HEK293T (cell line): Measurements from ENCODE around the gene APOA5.

Source experiments
- CTCF ChIA-PET: fragments of 350-600 bp; formaldehyde crosslinking; extraction: SDS; loops from one replicate; lab custom pipeline; 2021; ENCODE audit warnings: antibody characterized with exemption, inconsistent platforms; lab: Yijun Ruan, JAX
- POLR2A ChIA-PET: fragments of 350-600 bp; formaldehyde crosslinking; extraction: SDS; loops from one replicate; lab custom pipeline; 2020; ENCODE audit warnings: antibody characterized with exemption, inconsistent platforms; lab: Yijun Ruan, JAX
- DNase-seq: peaks from one replicate; pipeline ENCODE4 v3.0.0; 2012; ENCODE audit warnings: mixed read lengths; ENCODE audit errors: extremely low spot score
- ARNT ChIP-seq: fragments of 450-650 bp; IDR thresholded peaks from 2 replicates; pipeline ENCODE4 v1.6.1; 2017; ENCODE audit warnings: mild to moderate bottlenecking
- BHLHE40 ChIP-seq: fragments of 450-650 bp; IDR thresholded peaks from 2 replicates; pipeline ENCODE4 v1.6.1; 2016; ENCODE audit warnings: mild to moderate bottlenecking, moderate library complexity, borderline replicate concordance
- CTBP1 ChIP-seq: fragments of 450-650 bp; IDR thresholded peaks from 2 replicates; pipeline ENCODE4 v1.6.1; 2016; ENCODE audit warnings: borderline replicate concordance
- ELF4 ChIP-seq: fragments of 450-650 bp; IDR thresholded peaks from 2 replicates; pipeline ENCODE4 v1.6.1; 2017; ENCODE audit warnings: antibody characterized with exemption
- FOXA1 ChIP-seq: fragments of 450-650 bp; IDR thresholded peaks from 2 replicates; pipeline ENCODE4 v1.6.1; 2016; ENCODE audit warnings: mild to moderate bottlenecking
- FOXK2 ChIP-seq: fragments of 450-650 bp; IDR thresholded peaks from 2 replicates; pipeline ENCODE4 v1.6.1; 2016; ENCODE audit warnings: mild to moderate bottlenecking
- FOXM1 ChIP-seq: fragments of 450-650 bp; IDR thresholded peaks from 2 replicates; pipeline ENCODE4 v1.6.1; 2017; ENCODE audit warnings: mild to moderate bottlenecking, borderline replicate concordance
- HDGF ChIP-seq: fragments of 450-650 bp; IDR thresholded peaks from 2 replicates; pipeline ENCODE4 v1.6.1; 2017; ENCODE audit warnings: antibody characterized with exemption, borderline replicate concordance
- L3MBTL2 ChIP-seq: fragments of 450-650 bp; conservative IDR thresholded peaks from 2 replicates; pipeline ENCODE4 v1.6.1; 2016; ENCODE audit warnings: mild to moderate bottlenecking
- LEF1 ChIP-seq: fragments of 450-650 bp; IDR thresholded peaks from 2 replicates; pipeline ENCODE4 v1.6.1; 2017; ENCODE audit warnings: mild to moderate bottlenecking, borderline replicate concordance
- NFRKB ChIP-seq: fragments of 450-650 bp; IDR thresholded peaks from 2 replicates; pipeline ENCODE4 v1.6.1; 2016; ENCODE audit warnings: mild to moderate bottlenecking, moderate library complexity
- SP1 ChIP-seq: fragments of 450-650 bp; IDR thresholded peaks from 2 replicates; pipeline ENCODE4 v1.6.1; 2017
- SUZ12 ChIP-seq: fragments of 450-650 bp; IDR thresholded peaks from 2 replicates; pipeline ENCODE4 v1.6.1; 2016; ENCODE audit warnings: mild to moderate bottlenecking
- TARDBP ChIP-seq: fragments of 450-650 bp; IDR thresholded peaks from 2 replicates; pipeline ENCODE4 v1.6.1; 2016
- ZNF384 ChIP-seq: fragments of 450-650 bp; IDR thresholded peaks from 2 replicates; pipeline ENCODE4 v1.6.1; 2016
- TF ChIP-seq, protein P1 (sequence below): fragments of 450-650 bp; IDR thresholded peaks from 2 replicates; pipeline ENCODE4 v1.6.1; 2016

Gene APOA5

DNA sequence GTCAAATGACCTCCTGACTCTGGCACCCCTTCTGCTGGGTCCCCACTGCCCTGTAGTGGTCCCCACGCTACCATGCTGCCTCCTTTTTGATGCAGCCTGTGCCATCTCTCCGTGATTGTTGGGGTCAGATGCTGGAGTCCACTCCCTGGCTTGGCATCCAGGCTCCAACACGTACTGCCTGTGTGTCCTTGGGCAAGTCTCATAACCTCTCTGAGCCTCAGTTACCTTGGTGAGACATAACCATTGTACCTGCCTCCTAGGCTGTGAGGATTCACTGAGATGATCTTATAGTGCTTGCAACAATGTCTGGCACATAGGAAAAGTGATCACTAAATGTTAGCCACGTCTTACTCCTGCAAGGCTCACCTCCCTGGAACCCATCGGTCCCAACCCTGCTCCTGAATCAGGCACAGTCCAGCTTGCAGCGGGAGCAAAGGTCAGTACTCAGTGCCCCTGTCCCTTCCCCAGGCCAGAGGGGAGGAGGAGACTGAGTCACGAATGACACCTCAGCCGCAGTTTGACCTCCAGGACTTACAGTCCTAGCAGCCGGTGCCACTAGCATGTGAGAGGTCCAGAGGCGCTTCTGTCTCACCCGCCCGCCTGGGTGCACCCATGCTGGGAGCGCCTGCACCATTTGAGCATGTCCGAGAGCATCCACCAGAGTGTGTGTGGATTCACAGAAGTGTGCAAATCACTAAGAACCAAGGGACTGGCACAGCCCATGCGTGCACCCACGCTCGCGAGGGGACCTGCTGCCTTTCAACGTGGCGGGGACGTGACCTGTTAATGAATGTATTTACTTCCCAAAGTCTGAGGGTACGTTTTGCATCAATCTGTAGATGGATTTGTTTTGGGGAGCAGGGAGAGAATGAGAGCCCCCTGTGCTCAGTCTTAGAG is 34.4 kb upstream of the APOA5 start:
- POLR2A ChIA-PET, result no interaction called here
- no peak for DNase-seq
- TF ChIP-seq SP1, result no peak
- TF ChIP-seq BHLHE40, result no peak
- TF ChIP-seq CTBP1, result no peak
- TF ChIP-seq NFRKB, result no peak
- no peak for TF ChIP-seq ARNT
- TF ChIP-seq ZNF384, result no peak
- no peak for TF ChIP-seq L3MBTL2
- TF ChIP-seq SUZ12, result no peak
- TF ChIP-seq, protein P1, sequence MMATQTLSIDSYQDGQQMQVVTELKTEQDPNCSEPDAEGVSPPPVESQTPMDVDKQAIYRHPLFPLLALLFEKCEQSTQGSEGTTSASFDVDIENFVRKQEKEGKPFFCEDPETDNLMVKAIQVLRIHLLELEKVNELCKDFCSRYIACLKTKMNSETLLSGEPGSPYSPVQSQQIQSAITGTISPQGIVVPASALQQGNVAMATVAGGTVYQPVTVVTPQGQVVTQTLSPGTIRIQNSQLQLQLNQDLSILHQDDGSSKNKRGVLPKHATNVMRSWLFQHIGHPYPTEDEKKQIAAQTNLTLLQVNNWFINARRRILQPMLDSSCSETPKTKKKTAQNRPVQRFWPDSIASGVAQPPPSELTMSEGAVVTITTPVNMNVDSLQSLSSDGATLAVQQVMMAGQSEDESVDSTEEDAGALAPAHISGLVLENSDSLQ, result no peak
- no peak for TF ChIP-seq FOXM1
- TF ChIP-seq LEF1, result no peak
- TF ChIP-seq FOXK2, result no peak
- TF ChIP-seq ELF4, result no peak
- TF ChIP-seq TARDBP, result no peak
- CTCF ChIA-PET, result no interaction called here

DNA sequence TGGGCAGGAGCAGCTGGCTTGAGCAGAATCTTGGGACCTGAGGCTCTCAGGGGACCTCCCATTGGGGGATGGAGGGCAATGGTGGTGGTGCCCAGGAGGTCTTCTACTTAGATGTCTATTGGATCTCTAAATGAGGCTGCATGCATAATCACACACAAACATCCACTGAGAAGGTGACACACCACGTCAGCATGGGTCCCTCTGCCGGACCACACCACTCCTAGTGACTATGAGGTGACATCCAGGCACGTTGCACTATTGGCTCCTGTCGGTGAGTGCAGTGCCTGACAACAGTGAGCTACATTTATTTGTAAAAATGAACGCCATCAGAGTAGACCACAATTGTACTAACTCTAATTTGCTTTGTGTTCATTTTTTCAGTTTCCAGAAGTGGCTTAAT is 33.8 kb upstream of the APOA5 start:
- no peak for TF ChIP-seq SP1
- TF ChIP-seq BHLHE40, result no peak
- DNase-seq, result no peak
- CTCF ChIA-PET, result interaction anchor here (1.0 kb wide), 1 partner anchor 10 kb away, joined by 3 read pairs; no protein-coding TSS in a partner anchor

DNA sequence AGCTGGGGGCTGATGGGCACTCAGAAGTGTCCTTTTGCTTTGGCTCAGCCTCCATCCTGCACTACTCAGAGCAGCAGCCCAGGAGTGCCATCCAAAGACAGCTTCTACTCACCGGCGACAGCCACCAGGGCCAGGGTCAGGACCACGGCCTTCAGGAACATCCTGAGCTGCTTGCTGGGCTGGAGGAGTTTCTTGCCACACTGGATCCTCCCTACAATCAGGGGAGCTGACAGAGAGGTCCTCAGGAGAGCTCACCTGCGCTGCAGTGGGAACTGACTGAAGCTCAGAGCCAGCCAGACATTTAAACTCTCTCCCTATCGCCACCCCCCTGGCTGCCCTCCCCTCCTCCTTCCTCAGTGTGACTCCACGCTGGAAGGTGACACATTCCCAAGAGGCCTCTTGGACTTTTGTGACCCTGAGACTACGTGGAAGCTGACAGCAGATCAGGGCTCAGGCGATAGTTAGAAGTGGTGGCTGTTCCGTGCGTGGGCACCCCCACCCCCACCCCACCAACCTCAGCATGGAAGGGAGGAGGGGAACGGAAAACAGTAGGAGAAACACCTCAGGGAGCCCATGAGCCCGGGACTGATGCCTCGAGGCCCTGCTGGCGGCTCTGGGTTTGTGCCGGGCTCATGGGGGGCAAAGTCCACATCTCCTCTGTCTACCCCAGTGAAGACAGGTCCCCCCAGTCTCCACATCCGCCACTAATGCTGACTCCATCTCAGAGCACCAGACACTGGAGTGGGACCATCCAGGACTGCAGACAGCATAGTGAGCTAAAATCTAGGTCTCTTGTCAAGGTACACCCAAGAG is 31.6 kb upstream of the APOA5 start, which contains the start of gene APOA4:
APOA4 (minus strand) TSS at position 274 of the 813 bp plus-strand sequence; CDS start at position 161, 113 bp downstream.
- no peak for TF ChIP-seq FOXK2
- TF ChIP-seq SP1, result no peak
- TF ChIP-seq TARDBP, result no peak
- no peak for TF ChIP-seq CTBP1
- TF ChIP-seq BHLHE40, result no peak
- TF ChIP-seq, protein P1, result no peak
- no peak for TF ChIP-seq ELF4
- TF ChIP-seq HDGF, result no peak
- no peak for TF ChIP-seq NFRKB
- TF ChIP-seq FOXA1, result no peak
- no peak for TF ChIP-seq SUZ12
- no peak for TF ChIP-seq FOXM1
- no peak for TF ChIP-seq LEF1
- TF ChIP-seq ARNT, result no peak
- no peak for TF ChIP-seq L3MBTL2
- no peak for TF ChIP-seq ZNF384
- ChIA-PET POLR2A (interaction anchor here (1.3 kb wide), 1 partner anchor 12 kb away, joined by 5 read pairs; no protein-coding TSS in a partner anchor), CTCF (interaction anchor here (0.5 to 1.1 kb wide), 2 partner anchors 13 to 310 kb away, joined by 4 read pairs; no protein-coding TSS in a partner anchor)
- no peak for DNase-seq

More for the DNA sequence above, 33.8 kb upstream of the APOA5 start:
- POLR2A ChIA-PET, result no interaction called here

DNA sequence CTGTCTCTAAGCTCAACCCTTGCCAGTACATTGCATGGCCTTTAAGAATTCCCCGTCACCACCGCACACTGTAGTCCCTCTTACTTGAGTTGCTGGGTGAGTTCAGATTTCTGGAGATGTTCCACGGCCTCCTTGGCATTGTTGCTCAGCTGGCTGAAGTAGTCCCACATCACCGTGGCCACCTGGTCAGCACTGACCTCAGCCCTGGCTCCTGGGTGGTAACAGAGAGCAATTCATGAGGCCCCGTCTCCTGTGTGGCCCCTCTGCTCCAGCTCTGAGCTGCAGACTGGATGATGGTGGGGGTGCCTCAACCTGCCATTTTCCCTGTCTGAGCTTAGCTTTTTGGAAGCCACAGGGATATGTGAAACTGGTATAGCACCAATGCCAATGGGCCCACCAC is 30.9 kb upstream of the APOA5 start:
- ChIA-PET CTCF (interaction anchor here (1.1 kb wide), 1 partner anchor 13 kb away, joined by 4 read pairs; no protein-coding TSS in a partner anchor), POLR2A (interaction anchor here (1.3 kb wide), 1 partner anchor 13 kb away, joined by 5 read pairs; no protein-coding TSS in a partner anchor)
- no peak for TF ChIP-seq SUZ12
- no peak for TF ChIP-seq ZNF384
- TF ChIP-seq, protein P1, result no peak
- no peak for TF ChIP-seq HDGF
- no peak for TF ChIP-seq NFRKB
- no peak for TF ChIP-seq FOXM1
- TF ChIP-seq ELF4, result no peak
- no peak for TF ChIP-seq BHLHE40
- TF ChIP-seq FOXK2, result no peak
- no peak for TF ChIP-seq LEF1
- TF ChIP-seq L3MBTL2, result no peak
- no peak for TF ChIP-seq FOXA1
- no peak for TF ChIP-seq ARNT
- TF ChIP-seq CTBP1, result no peak
- TF ChIP-seq SP1, result no peak
- no peak for TF ChIP-seq TARDBP
- no peak for DNase-seq

DNA sequence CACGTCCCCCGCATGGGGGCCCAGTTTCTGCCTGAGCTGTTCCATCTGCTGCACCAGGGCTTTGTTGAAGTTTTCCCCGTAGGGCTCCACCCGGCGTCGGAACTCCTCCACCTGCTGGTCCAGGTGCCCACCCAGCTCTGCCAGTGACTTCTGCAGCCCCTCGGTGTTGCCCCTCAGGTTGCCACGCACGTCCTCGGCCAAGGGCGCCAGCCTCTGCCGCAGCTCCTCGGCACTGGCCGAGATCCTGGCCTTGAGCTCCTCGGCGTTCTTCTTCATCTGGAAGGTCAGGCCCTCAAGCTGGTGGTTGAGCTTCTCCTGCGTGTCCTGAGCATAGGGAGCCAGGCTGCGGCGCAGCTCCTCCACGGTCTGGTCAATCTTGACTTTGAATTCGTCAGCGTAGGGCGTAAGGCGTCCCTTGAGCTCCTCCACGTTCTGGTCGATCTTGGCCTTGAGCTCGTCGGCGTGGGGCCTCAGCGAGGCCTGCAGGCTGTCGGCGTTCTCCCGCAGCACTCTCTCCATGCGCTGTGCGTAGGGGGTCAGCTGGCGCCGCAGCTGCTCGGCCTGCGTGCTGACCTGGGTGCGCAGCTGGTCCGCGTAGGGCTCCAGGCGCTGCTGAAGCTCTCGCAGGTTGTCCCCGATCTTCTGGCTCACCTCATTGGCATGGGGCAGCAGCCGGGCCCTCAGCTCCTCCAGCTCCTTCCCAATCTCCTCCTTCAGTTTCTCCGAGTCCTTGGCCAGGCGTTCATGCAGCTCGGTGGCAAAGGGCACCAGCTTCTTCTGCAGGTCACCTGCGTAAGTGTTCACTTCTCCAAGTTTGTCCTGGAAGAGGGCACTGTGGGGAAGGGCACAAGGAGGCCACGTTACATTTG is 29.6 kb upstream of the APOA5 start:
- TF ChIP-seq SUZ12 (no peak), CTBP1 (no peak), FOXM1 (no peak), BHLHE40 (no peak), ZNF384 (no peak), LEF1 (no peak), ELF4 (no peak)
- ChIA-PET CTCF (interaction anchor here (1.1 kb wide), 1 partner anchor 30 kb away, joined by 3 read pairs; the partner anchor contains the start of gene APOA5), POLR2A (no interaction called here)
- DNase-seq, result no peak
